ENCODE data around the gene LTBP1.

DNA sequence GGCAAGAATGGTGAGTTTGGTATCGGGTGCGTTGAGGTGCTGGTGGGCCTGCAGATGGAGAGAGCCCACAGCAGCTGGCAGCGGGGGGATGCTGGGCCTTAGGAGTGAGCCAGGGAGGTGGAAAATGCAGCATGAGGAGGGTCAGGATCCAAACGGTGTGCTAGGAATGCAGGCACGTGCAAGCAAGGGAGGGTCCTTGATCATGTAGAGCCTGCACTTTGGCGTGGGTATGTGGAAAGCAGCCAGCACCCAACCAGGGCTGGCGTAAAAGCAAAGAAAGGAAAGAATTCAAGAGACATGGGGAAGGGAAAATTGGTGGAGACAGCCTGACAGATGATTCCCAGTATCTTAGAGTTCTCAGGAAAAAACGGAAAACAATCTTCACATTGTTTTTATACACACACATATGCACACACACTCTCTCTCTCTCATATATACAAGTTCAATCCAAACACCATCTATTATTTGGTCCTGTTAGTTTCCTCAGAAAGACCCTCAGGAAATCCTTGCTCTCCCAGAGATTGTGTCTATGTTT lies 46.3 kb downstream of the LTBP1 start:
- TF ChIP-seq, protein P1, sequence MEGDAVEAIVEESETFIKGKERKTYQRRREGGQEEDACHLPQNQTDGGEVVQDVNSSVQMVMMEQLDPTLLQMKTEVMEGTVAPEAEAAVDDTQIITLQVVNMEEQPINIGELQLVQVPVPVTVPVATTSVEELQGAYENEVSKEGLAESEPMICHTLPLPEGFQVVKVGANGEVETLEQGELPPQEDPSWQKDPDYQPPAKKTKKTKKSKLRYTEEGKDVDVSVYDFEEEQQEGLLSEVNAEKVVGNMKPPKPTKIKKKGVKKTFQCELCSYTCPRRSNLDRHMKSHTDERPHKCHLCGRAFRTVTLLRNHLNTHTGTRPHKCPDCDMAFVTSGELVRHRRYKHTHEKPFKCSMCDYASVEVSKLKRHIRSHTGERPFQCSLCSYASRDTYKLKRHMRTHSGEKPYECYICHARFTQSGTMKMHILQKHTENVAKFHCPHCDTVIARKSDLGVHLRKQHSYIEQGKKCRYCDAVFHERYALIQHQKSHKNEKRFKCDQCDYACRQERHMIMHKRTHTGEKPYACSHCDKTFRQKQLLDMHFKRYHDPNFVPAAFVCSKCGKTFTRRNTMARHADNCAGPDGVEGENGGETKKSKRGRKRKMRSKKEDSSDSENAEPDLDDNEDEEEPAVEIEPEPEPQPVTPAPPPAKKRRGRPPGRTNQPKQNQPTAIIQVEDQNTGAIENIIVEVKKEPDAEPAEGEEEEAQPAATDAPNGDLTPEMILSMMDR (IDR thresholded peaks at IDR 0.05) = no peak
- no peak for TF ChIP-seq EZH2 (IDR thresholded peaks at IDR 0.05; ENCODE audit: borderline replicate concordance, insufficient read depth, low read depth, low read length, poor library complexity, severe bottlenecking)
